NCI-H2227 (cell line): ENCODE data around the gene MUSTN1.

Source experiments
- DNase-seq: peaks from one replicate; lab custom pipeline; 2025; ENCODE audit not compliant: unreplicated experiment; lab: John Stamatoyannopoulos, UW

The MUSTN1 gene

GRCh38 chr3:52787672-52788625, 46.9 kb downstream of the MUSTN1 start:
- DNase-seq: no peak

DNA sequence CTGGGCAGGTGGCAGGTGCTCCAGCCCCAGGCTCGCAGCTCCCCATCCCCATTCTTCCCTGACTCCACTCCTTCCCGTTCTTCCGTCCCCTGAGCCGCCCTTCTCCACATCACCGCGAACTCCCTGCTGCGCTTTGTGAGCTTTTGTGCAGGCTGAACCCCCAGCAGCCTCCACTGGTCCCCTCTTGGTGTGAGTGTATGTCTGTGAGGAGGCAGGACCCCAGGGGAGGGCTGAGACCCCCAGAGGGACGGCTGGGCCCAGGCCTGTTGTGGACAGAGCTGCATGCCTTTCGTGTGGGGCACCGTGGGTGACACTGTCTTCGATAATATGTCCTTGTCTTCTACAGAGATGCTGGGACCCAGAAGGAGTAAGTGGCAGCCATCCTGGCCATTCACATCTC, 47.6 kb downstream of the MUSTN1 start:
- DNase-seq: no peak

GRCh38 chr3:52786330-52787215, 48.2 kb downstream of the MUSTN1 start:
- DNase-seq: no peak

DNA sequence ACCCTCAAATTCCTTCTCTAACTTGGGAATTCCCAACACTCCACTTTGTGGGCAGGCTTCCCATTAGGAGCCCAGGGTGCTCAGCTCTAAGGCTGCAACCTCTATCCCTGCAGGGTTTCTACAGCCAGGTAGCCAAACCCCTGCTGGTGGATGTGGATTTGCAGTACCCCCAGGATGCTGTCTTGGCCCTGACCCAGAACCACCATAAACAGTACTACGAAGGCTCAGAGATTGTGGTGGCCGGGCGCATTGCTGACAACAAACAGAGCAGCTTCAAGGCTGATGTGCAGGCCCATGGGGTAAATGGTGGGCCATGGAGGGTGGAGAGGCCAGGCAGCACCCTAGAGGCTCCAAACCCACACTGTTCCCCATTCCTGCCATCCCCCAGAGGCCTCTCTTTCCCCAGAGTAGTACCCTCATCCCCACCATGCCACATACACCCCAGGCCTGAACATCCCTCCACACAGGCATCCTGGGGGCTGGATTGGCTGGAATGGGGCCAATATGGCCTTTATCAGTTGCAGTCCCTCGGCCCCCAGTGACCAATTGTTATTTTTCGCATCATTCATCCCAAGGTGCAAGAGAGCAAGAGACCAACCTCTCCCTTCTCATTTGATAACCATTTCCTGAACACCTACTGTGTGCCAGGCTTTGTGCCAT, 49.8 kb downstream of the MUSTN1 start:
- no peak for DNase-seq

DNA sequence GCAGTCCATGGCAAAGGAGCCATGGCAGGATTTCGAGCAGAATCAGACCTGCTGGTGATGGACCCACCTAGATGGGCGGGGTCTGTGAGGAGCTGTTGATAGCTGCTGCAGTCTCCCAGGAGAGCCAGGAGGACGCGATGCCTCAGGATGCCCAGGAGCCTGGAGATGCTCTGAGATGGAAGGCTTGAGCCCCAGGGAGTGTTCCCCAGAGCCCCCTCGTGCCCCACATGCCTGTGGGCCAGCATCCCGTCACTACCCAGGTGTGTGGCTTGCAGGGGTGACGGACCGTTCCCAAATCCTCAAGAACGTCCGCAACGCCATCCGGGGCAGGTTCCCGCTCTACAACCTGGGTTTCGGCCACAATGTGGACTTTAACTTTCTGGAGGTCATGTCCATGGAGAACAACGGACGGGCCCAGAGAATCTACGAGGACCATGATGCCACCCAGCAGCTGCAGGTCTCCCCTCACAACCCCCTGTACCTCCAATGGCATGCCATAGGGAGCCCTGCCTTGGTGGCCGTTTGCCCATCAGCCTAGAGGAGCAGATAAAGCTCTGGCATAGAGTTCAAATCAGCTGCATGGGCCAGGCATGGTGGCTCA, 50.7 kb downstream of the MUSTN1 start:
- no peak for DNase-seq

GRCh38 chr3:52783211-52783555, 51.6 kb downstream of the MUSTN1 start:
- DNase-seq: no peak
